Posterior cingulate gyrus (tissue), 11 donors: ENCODE data around the gene PITPNC1.
A peak's percentile ranks its signal among the peaks of the same experiment; 100 is the strongest.
"Not testable (repeated sequence)": the region's sequence is repeated elsewhere in the genome, so short reads cannot be mapped to it uniquely, and the experiment has no call there.

Experiments
- DNase-seq, 10 donors: peaks; one replicate each; pipeline versions ENCODE4 v3.0.0 to v3.0.0-alpha.2; 2020 to 2021; ENCODE audit warnings: mixed read lengths in 3 of 10
- intact Hi-C: fragments of 100-400 bp; cut with DNase I; formaldehyde crosslinking; loops from one replicate; pipeline ENCODE4 v1.15.1; 2023

The PITPNC1 gene

DNA sequence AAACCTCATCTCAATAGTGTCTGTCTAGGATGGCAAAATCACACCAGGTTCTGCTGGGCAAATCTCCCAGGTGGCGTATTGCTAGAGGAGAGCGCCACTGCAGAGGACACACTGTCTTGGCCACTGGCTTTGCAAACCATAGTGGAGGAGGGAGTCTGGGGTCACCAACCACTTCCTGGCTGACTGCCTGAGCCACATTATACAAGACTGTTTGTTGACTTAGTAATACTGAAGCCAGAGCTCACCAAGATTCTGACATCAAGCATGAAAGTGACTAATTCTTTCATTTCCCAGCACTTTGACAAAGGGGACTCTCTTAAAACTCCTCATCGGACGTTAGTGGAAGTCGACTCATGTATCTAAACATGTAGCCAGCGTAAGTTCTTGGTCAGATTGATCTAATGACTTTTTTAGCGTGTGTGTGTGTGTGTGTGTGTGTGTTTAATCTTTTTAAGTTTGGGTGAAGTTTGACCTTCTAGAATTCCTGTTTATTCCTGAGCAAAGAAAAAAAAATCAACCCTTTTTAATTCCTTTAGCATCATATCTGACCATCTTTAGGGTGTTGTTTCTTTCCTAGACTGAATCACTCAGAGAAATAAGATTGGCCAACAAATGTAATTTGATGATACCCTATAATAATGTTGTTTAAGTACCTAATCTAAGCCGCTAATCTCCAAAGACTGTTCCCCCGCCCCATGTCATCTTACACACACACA, 13.7 kb downstream of the PITPNC1 start:
- intact Hi-C loops: no loop called here
- DNase-seq: peak in 3 of 10 donors; percentile 17 to 87 (median 60)

DNA sequence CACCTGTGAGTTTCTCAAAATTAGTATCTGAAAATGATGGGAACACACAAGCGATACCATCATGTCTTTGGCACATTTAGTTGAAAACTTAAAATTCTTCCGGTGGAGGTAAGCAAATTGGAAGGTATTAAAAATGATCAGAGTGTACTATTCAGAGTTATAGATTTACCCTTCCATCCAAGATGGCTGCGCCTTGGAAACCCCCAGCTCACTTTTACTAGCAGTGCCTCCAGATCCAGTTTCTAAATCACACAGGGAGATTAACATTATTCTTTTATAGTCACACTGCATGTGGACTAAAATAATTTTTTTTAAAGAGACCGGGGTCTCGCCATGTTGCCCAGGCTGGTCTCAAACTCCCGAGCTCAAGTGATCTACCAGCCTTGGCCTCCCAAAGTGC, 15.0 kb downstream of the PITPNC1 start:
- DNase-seq: peak in 1 of 10 donors; percentile 20
- intact Hi-C loops: no loop called here

DNA sequence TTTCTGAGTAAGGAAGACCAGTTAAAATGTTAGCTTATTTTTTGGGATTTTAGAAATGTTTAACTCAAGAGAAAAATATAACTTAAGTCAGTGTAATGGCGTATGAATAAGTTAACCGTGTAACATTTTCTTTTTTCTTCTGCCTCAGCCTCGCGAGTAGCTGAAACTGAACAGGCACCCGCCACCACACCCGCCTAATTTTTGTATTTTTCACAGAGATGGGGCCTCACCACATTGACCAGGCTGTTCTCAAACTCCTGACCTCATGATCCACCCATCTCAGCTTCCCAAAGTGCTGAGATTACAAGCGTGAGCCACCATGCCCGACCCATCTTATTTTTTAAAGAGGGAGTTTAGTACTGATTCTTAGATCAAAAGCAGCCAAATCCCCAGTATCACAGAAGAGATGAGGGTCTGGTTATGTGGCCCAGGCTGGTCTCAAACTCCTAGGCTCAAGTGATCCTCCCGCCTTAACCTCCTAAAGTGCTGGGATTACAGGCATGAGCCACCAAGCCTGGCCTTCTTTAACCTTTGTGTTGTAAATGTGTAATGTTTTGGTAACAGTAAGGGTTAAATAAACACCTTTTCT, 16.8 kb downstream of the PITPNC1 start:
- intact Hi-C loops: no loop called here
- DNase-seq: no peak

DNA sequence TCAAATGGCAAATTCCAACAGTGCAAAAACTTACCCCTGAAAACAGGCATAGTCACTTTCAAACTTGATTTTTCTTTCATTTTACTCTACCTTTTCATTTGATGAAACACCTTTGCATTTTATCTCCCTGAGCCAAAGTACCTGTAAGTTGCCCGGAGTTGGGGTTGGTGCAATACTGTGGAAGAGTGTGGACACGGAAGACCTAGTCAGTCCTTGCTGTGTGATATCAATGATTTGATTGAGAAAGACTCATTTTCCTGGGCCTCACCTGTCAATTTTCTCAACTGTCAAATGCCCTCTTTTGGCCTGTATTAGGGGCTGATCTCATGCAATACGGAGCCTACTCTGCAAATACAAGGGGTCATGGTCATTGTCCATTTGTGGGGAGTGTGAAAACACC, 22.6 kb downstream of the PITPNC1 start:
- DNase-seq: no peak
- intact Hi-C loops: no loop called here

DNA sequence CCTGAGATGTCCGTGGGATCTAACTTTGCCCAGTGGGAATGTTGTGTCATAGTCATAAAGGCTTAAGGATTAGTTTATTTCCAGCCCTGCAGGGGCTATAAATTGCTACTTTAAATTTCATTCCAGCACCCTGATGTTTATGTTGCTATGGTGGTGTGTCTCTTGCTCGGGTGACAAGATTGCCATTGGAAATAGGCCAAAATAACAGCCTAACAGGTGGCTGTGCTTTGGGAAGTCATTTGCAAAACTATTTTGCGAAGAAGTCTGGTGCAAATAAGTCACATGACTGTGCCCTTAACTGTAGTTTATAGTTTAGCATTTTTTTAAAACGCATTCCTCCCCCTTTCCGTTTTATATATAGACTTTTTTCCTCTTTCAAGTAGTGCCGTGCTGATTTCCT, 23.1 kb downstream of the PITPNC1 start:
- no peak for DNase-seq
- intact Hi-C loops: no loop called here

DNA sequence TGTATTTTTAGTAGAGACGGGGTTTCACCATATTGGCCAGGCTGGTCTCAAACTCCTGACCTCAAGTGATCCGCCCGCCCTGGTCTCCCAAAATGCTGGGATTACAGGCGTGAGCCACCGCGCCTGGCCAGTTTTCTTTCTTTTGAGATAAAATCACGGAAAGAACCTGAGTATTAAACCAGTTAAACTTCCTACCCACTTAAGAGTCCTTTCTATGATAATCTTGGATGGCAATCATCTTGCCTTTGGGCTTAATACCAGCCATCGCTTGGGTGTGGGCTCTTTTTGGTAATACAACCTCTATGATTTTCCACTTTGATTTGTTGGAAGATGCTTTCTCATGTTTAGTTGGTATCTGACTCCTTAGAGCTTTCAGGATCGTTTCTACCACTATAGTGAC, 24.0 kb downstream of the PITPNC1 start:
- no peak for DNase-seq
- intact Hi-C loops: no loop called here

DNA sequence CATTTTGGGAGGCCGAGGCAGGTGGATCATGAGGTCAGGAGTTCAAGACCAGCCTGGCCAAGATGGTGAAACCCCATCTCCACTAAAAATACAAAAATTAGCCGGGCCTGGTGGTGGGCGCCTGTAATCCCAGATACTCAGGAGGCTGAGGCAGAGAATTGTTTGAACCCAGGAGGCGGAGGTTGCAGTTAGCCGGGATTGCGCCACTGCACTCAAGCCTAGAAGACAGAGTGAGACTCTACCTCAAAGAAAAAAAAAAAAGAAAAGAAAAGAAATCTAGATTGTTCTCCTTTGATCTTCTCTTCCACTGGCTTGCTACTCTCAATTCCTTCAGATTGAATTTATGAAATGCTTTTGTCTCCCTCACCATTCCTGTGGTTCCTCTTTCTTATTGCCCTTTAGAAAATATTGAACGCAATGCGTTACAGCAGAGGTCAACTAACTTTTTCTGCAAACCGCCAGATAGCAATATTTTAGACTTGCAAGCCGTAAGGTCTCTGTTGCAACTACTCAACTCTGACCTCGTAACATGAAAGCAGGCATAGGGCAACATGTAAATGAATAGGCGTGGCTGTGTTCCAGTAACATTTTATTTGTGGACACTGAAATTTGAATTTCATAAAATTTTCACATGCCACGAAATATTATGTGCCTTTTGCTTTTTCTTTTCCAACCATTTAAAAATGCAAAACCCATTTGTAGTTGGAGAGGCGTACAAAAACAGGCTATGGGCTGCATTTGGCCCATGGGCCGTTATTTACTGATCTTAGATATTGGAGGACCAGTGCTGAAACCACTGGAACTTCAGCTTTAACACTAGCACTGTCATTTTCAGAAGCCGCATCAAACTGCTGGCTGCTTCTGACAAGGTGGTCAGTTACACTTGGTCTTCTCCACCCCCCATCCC, 24.8 kb downstream of the PITPNC1 start:
- intact Hi-C loops: no loop called here

DNA sequence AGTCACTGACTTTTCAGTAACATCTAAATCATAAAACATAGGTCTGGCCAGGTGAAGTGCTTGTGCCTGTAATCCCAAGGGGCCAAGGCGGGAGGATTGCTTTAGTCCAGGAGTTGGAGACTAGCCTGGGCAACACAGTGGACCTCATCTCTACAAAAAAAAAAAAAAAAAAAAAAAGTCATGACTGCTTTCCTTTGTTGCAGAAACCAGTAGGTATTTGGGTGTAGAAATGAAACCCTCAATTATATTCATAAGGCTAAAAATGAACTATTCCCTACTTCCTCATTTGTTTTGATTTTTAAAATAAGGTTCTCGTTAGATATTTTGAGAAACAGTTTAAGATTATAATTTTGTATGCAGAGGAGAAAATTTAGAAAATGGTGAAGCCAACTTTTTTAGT, 26.0 kb downstream of the PITPNC1 start:
- no peak for DNase-seq
- intact Hi-C loops: no loop called here

More for the DNA sequence above, 24.8 kb downstream of the PITPNC1 start:
- no peak for DNase-seq

DNA sequence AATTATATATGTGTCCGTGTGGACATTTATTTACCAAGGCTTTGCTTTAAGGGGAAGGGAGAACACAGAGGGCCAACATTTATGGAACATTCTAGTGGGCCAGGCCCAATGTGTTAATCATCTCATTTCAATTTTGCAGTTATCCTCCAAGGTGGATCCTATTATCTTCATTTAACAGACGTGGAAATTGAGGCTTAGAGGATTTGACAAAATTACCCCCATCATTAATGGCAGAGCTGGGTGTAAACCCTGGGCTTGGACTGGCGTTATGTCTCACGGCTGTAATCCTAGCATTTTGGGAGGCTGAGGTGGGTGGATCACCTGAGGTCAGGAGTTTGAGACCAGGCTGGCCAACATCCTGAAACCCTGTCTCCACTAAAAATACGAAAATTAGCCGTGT, 26.4 kb downstream of the PITPNC1 start:
- DNase-seq: no peak
- intact Hi-C loops: no loop called here

DNA sequence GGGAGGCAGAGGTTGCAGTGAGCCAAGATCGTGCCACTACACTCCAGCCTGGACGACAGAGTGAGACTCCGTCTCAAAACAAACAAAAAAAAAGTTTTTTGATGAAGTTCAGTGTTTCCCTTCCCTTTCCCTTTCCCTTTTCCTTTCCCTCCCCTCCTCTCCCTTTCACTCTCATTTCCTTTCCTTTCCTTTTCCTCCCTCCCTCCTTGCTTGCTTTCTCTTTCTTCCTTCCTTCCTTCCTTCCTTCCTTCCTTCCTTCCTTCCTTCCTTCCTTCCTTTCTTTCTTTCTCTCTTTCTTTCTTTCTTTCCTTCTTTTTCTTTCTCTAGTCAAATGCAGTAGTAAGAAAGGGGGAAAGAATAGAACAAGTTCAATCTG, 31.4 kb downstream of the PITPNC1 start:
- DNase-seq, intact Hi-C loops: not testable (repeated sequence)

DNA sequence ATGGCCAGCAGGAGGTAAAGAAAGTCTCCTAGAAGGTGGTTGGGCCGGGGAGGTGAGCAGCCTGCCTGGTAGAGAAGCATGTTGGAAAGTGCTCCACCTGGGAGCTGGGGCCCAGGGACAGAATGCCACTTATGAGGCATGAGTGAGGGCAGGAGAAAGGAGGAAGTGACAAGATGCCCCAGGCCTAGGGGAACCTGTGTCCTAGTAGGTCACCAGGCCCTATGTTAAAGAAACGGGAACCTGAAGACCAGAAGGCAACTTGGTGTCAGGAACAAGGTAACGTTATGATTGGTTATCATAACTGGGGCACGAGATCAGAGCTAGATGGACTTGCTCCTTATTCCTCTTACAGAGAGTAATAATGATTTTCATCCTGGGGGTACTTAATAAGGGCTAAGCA, 34.3 kb downstream of the PITPNC1 start:
- intact Hi-C loops: no loop called here
- no peak for DNase-seq

DNA sequence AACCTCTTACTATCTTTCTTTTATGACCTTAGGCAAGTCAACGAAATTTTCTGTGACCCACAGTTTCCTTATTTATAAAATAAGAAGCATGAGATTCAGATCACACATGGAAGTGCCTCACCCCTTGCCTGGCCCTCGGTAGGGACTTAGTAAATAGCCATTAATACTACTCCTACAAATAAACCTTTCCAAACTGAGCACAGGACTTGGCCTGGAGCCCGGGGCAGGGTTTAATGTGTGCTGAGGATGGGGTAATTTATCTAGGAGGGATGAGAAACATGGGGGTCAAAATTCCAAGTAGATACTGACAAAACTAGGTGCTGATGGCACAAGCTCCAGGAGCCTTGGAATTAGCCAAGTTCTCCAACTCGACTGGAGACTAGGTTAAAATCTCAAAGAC, 35.0 kb downstream of the PITPNC1 start:
- no peak for DNase-seq
- intact Hi-C loops: no loop called here

DNA sequence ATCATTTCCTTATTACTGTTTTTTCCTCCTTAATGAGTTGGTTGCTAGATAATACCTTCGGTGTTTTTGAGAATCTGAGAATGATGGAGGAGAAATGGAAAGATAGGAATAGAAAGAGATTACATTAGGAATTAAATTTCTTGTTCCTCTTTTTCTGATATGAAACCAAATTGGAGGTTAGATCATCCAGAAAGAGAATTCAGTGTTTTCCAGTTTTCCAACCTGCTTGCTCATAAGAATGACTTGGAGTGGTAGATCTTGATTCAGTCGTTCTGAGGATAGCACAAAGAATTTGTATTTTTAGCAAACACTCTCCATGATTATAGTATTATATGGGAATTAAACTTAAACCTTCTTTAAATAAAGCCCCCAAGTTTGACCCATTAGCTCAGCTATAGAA, 35.9 kb downstream of the PITPNC1 start:
- DNase-seq: no peak
- intact Hi-C loops: no loop called here

DNA sequence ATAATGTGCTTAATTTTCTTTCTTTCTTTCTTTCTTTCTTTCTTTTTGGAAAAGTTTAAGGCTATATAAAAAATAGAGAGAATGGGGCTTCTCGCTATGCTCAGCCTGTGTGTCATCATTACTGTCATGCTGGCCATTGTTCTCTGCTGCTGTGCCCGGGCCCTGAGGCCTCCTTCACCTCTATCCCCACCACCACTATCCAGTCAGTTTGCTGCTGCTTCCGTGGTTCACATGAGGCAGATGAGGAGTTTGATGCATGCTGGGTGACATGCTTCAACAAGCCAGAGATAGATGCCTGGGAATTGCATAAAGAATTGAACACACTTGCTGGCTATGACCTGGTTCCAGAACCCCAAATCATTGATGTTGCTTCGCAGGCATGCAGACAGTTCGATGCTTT, 36.3 kb downstream of the PITPNC1 start:
- intact Hi-C loops: no loop called here
- no peak for DNase-seq

DNA sequence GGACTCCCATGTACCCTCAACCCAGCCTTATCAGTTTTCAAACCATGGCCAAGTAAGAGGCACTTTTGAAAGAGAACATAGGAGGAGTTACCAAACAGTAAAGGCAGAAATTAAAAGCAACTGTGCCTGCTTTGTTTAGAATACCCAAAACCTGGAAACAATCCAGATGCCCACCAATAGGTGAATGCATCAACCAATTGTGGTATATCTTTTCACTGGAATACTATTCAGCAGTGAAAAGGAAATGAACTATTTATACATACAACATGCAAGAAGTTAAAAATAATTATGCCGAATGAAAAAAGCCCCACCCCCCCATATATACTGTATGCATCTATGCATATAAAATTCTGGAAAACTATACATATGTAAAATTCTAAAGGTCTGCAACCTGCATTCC, 37.0 kb downstream of the PITPNC1 start:
- intact Hi-C loops: no loop called here
- DNase-seq: no peak

DNA sequence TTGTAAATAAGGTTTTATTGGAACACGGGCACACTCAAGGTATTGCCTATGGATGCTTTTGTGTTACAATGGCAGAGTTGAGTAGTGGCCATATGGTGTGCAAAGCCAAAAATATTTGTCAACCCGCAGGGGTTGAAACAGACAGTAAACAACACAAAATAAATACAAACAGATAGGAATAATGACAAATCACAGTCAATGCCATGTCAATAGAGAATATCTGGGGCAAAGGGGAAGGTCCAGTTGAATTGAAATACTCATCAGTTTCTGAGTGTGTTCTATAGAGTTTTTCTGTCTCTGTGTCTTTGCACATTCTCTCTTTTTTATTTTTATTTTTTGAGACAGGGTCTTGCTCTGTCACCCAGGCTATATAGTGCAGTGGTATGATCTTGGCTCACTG, 37.5 kb downstream of the PITPNC1 start:
- intact Hi-C loops: no loop called here
- DNase-seq: no peak

DNA sequence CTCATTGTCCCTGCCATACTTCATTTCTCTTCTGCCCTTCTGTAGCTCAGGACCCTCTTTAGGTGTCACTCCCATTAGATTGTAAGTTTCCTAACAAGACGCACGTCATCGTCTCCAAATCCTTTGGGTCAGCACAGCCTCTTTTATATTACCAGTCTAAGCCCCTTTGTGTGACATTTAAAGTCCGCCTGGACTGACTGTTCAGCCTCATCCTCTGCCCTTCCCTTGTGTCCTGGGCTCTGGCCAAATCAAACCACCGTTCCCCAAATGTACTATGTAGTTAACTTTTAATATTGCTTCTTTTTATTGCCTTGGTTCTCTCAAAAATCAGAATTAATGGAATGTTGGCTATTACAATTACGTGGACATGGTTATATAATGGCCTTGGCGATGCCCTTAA, 38.2 kb downstream of the PITPNC1 start:
- DNase-seq: no peak

DNA sequence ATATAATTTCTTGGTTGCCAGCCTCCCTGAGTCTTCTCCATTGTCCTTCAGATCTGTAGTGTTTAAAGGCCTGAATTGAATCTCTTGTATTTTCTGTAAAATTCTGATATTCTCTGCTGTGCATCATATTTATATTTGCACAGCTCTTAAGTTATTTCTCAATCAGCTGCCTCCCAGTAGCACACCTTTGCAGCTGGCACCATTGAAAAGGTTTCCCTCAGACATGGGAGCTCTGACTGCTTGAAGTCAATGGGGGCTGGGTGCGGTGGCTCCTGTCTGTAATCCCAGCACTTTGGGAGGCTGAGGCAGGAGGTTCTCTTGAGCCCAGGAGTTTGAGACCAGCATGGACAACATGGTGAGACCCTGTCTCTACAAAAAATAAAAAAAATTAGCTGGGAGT, 40.4 kb downstream of the PITPNC1 start:
- intact Hi-C loops: no loop called here
- DNase-seq: no peak

More for the DNA sequence above, 38.2 kb downstream of the PITPNC1 start:
- intact Hi-C loops: no loop called here

DNA sequence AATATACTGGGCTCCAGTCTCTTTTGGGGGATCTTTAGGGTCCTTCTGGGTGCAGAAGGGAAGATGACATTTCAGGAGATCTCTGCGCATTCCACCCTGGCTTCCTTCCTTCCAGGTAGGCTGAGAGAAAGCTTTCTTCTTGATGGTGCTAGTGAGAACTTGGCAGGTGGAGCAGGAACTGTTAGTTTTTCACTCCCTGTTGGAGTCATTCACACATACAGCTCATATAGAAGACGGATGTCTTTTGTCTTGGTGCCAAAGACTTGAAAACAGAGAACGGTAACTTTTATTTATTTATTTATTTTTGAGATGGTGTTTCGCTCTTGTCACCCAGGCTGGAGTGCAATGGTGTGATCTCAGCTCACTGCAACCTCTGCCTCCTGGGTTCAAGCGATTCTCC, 43.9 kb downstream of the PITPNC1 start:
- intact Hi-C loops: no loop called here
- DNase-seq: no peak

DNA sequence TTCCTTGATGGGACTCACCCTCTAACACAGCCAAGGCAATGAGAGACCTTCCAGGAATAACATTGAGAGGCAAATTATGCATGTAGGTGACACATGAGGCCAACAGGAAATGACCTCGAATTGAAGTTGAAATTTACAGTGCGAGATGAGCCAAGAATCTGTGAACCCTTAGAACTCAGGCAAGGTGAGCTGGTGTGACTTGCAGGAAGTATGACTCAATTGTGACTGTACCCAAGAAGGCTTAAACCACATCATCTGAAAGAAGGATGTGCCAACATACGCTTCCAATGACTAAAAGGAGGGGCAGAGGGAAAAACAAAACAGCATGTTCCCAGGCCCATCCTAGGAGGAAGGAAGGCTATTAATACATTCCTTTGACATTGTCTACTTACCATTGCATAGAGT, 44.8 kb downstream of the PITPNC1 start:
- no peak for DNase-seq
- intact Hi-C loops: no loop called here

DNA sequence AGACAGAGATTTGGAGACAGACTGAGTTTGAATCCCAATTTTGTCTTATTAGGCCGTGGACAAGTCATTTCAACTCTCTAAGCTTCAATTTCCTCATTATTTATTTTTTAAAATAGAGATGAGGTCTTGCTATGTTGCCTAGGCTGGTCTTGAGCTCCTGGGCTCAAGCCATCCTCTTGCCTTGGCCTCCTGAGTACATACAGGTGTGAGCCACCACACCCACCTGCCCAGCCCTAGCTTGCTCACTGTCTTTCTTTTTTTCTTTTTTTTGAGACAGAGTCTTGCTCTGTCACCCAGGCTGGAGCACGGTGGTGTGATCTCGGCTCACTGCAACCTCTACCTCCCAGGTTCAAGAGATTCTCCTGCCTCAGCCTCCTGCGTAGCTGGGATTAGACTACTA, 45.2 kb downstream of the PITPNC1 start:
- DNase-seq, intact Hi-C loops: not testable (repeated sequence)

DNA sequence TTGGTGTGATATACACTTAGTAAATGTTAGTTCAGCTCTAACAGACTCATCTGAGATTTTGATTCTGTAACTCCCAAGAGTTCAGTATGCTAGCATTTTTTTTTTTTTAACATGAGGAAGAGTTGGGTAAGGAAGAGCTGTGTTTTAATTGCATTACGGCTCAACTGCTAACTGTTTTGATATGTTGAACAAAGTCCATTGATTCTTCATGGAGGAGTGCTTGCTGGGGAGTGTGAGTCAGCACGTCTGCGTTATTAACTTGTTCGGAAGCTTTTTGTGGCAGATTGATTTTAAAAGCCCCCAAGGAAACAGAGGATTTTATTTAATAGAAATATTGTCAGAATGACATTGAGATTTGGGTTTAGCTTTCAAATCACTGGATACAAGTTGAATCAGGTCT, 45.8 kb downstream of the PITPNC1 start:
- DNase-seq: no peak
- intact Hi-C loops: no loop called here
